K562 (cell line): ENCODE results near the gene KRT33A. TPM values are rescaled to one million over a fixed set of nuclear protein-coding genes. Genes with fewer than 3 reads are reported as not detected.

Source experiments
- ATAC-seq: fragments of 200-7000 bp; cut with Tn5 transposase; 3 replicates; pipeline ENCODE4 v1.9.1; 2020; ENCODE audit warnings: moderate library complexity
- BruUV-seq: library from RNA; stranded (reverse); fragments of 400-500 nt; replicated peaks from 2 replicates; lab custom pipeline; 2021; lab: Mats Ljungman, UMichigan
- CTCF ChIA-PET: fragments of 300-600 bp; formaldehyde crosslinking; extraction: SDS; loops from one replicate; lab custom pipeline; 2021; ENCODE audit warnings: low intra/inter-chr PET ratio; lab: Yijun Ruan, JAX
- POLR2A ChIA-PET: fragments of 300-600, 350-650 bp; sonication (Branson Sonifier 250); formaldehyde crosslinking; extraction: SDS; loops from one replicate; lab custom pipeline; 2021; ENCODE audit warnings: antibody characterized with exemption, inconsistent platforms; lab: Yijun Ruan, JAX
- DNase-seq, 4 experiments: peaks; one replicate each; pipeline versions ENCODE4 v3.0.0 to v3.0.0-alpha.2; 2011 to 2018; ENCODE audit warnings: low spot score in 3 of 4, mixed read lengths in 3 of 4; ENCODE audit errors: extremely low read depth in 1 of 4
- FAIRE-seq: peaks from 2 replicates; lab custom pipeline; 2011; peaks lifted over from hg19 to GRCh38; lab: Jason Lieb, UNC
- H2AFZ ChIP-seq: 2 replicates; pipeline ENCODE4 v1.6.0; 2011; ENCODE audit warnings: low read depth, low read length, control low read depth, inconsistent platforms
- H3K27ac ChIP-seq: fragments of 200-600 bp; 3 replicates; pipeline ENCODE4 v1.8.0; 2011; ENCODE audit warnings: low read depth, mild to moderate bottlenecking, control low read depth, inconsistent platforms, low read length, moderate library complexity, mixed read lengths; ENCODE audit errors: extremely low read depth
- H3K27me3 ChIP-seq, 2 experiments: fragments of 300-600 bp in 1 of 2; 2 replicates in 1 of 2; 3 replicates in 1 of 2; pipeline versions ENCODE4 v1.6.0 to v1.8.0; 2011; ENCODE audit warnings: inconsistent platforms in 2 of 2, low read length in 2 of 2, mild to moderate bottlenecking in 1 of 2, mixed read lengths in 1 of 2, moderate library complexity in 1 of 2; ENCODE audit not compliant: control insufficient read depth in 2 of 2, insufficient read depth in 2 of 2
- H3K36me3 ChIP-seq: fragments of 300-600 bp; 3 replicates; pipeline ENCODE4 v1.8.0; 2011; ENCODE audit warnings: mild to moderate bottlenecking, low read length, inconsistent platforms; ENCODE audit not compliant: control insufficient read depth, insufficient read depth
- H3K4me1 ChIP-seq, 2 experiments: fragments of 200-600 bp in 1 of 2; replicated peaks in 1 of 2; 2 replicates in 1 of 2; 3 replicates in 1 of 2; pipeline versions ENCODE4 v1.5.1 to v1.8.0; 2011; ENCODE audit warnings: inconsistent platforms in 2 of 2, low read length in 2 of 2, mild to moderate bottlenecking in 1 of 2, mixed read lengths in 1 of 2, moderate library complexity in 1 of 2; ENCODE audit not compliant: control insufficient read depth in 2 of 2, insufficient read depth in 2 of 2
- H3K4me2 ChIP-seq: 2 replicates; pipeline ENCODE4 v1.6.1; 2011; ENCODE audit warnings: low read length, control low read depth, inconsistent platforms, mixed read lengths; ENCODE audit not compliant: insufficient read depth
- H3K4me3 ChIP-seq: fragments of 200-600 bp; sonication (generic), shearing (Covaris generic); 2 replicates; pipeline ENCODE4 v1.5.1; 2016; ENCODE audit warnings: control low read depth, inconsistent platforms
- H3K79me2 ChIP-seq: fragments of 200-600 bp; 3 replicates; pipeline ENCODE4 v1.8.0; 2011; ENCODE audit warnings: low read length, inconsistent platforms; ENCODE audit not compliant: control insufficient read depth, insufficient read depth
- H3K9ac ChIP-seq, 2 experiments: 2 replicates each; pipeline versions ENCODE4 v1.6.0 to v1.6.1; 2011; ENCODE audit warnings: low read depth in 2 of 2, low read length in 2 of 2, control low read depth in 1 of 2, inconsistent platforms in 1 of 2, mild to moderate bottlenecking in 1 of 2, mixed read lengths in 1 of 2; ENCODE audit not compliant: insufficient read depth in 1 of 2
- H3K9me1 ChIP-seq: one replicate; pipeline ENCODE4 v1.6.0; 2011; ENCODE audit warnings: inconsistent platforms, mild to moderate bottlenecking, low read length, moderate library complexity; ENCODE audit not compliant: control insufficient read depth, insufficient read depth
- H3K9me3 ChIP-seq: replicated peaks from 2 replicates; pipeline ENCODE4 v1.5.1; 2011; ENCODE audit warnings: low read depth, low read length, inconsistent platforms; ENCODE audit not compliant: control insufficient read depth, insufficient read depth
- H4K20me1 ChIP-seq: replicated peaks from 2 replicates; pipeline ENCODE4 v1.6.1; 2011; ENCODE audit warnings: low read length, inconsistent platforms, mixed read lengths; ENCODE audit not compliant: control insufficient read depth, insufficient read depth
- HDAC3 ChIP-seq: fragments of 450-650 bp; IDR thresholded peaks from 2 replicates; pipeline ENCODE4 v1.6.1; 2018; ENCODE audit warnings: borderline replicate concordance, mild to moderate bottlenecking, moderate library complexity; ENCODE audit not compliant: partially characterized antibody
- HNRNPLL ChIP-seq: fragments of 200-400 bp; formaldehyde crosslinking; IDR thresholded peaks from 2 replicates; pipeline ENCODE4 v1.6.1; 2017; ENCODE audit warnings: low read length, low read depth, mild to moderate bottlenecking; ENCODE audit not compliant: poor library complexity, severe bottlenecking
- NR3C1 ChIP-seq: sonication (generic); formaldehyde crosslinking; IDR thresholded peaks from 2 replicates; pipeline ENCODE4 v1.8.1; 2022; ENCODE audit warnings: missing genetic modification reagents
- PHF21A ChIP-seq: fragments of 450-650 bp; IDR thresholded peaks from 2 replicates; pipeline ENCODE4 v1.6.1; 2017; ENCODE audit warnings: low read depth, borderline replicate concordance
- POLR2AphosphoS2 ChIP-seq: IDR thresholded peaks from 2 replicates; pipeline ENCODE4 v1.6.1; 2012; ENCODE audit warnings: low read length, improper control_type of control experiment
- RBM14 ChIP-seq: fragments of 200-400 bp; formaldehyde crosslinking; IDR thresholded peaks from 2 replicates; pipeline ENCODE4 v1.6.1; 2018; ENCODE audit warnings: low read depth, mild to moderate bottlenecking, low read length, moderate library complexity, borderline replicate concordance; ENCODE audit not compliant: insufficient read depth
- ZNF354B ChIP-seq: fragments of 250-450 bp; sonication (Bioruptor Pico); IDR thresholded peaks from 2 replicates; pipeline ENCODE4 v1.4.0; 2020
- WGBS: fragments of 100-300 bp; shearing (Covaris generic); methylation state at CpG from one replicate; pipeline ENCODE4 v1.1.6; 2016; ENCODE audit warnings: low coverage, mixed read lengths; ENCODE audit not compliant: insufficient coverage; ENCODE audit errors: missing lambda C conversion rate; 5-methylcytosine and 5-hydroxymethylcytosine counted together
- in situ Hi-C: fragments of 300-500 bp; cut with MboI; formaldehyde crosslinking; loops from 4 replicates; pipeline ENCODE4 v1.15.0; 2018; ENCODE audit warnings: inconsistent platforms, mixed read lengths
- intact Hi-C: fragments of 100-400 bp; cut with micrococcal nuclease; formaldehyde crosslinking; loops from 2 replicates; pipeline ENCODE4 v1.14.2; 2022
- polyA plus RNA-seq, 8 experiments: library from polyadenylated mRNA; depleted of rRNA in 4 of 8; stranded (reverse) in 5 of 8; unstranded in 3 of 8; fragments of >200 nt; fragmentation: Nextera tagmentation in 2 of 8; fragmentation: Illumina TruSeq in 1 of 8; extraction: Ambion mirVana in 2 of 8; extraction: Trizol in 1 of 8; gene quantifications; 2 replicates each; pipeline versions ENCODE4 v1.2.1 to v1.2.3, GENCODE V29; 2011 to 2014; ENCODE audit warnings: inconsistent platforms in 1 of 8, missing spikeins in 1 of 8
- total RNA-seq, 7 experiments: library from RNA; depleted of rRNA in 6 of 7; stranded (reverse); fragments of >200 nt in 6 of 7; fragmentation: Illumina TruSeq in 2 of 7; extraction: Trizol in 2 of 7; gene quantifications; 2 replicates each; pipeline versions ENCODE4 v1.2.1 to v1.2.3, GENCODE V29; 2011 to 2021; ENCODE audit warnings: low replicate concordance in 1 of 7
- TF ChIP-seq, protein P1 (sequence below), 2 experiments: IDR thresholded peaks; 2 replicates each; pipeline ENCODE4 v1.6.1; 2012; ENCODE audit warnings: improper control_type of control experiment in 2 of 2, low read depth in 2 of 2, low read length in 2 of 2, borderline replicate concordance in 1 of 2
- TF ChIP-seq, protein P2 (sequence below): fragments of 450-650 bp; IDR thresholded peaks from 2 replicates; pipeline ENCODE4 v1.6.1; 2017; ENCODE audit warnings: antibody characterized with exemption, mild to moderate bottlenecking
- TF ChIP-seq, protein P3 (sequence below): sonication (generic); formaldehyde crosslinking; IDR thresholded peaks from 2 replicates; pipeline ENCODE4 v1.8.1; 2023; ENCODE audit warnings: mild to moderate bottlenecking, missing genetic modification reagents

The KRT33A gene
- total and polyA plus RNA-seq, 9 of the 15 experiments (the other 6 are each of a cell fraction or from before 2014, with no cell fraction given): not detected

DNA sequence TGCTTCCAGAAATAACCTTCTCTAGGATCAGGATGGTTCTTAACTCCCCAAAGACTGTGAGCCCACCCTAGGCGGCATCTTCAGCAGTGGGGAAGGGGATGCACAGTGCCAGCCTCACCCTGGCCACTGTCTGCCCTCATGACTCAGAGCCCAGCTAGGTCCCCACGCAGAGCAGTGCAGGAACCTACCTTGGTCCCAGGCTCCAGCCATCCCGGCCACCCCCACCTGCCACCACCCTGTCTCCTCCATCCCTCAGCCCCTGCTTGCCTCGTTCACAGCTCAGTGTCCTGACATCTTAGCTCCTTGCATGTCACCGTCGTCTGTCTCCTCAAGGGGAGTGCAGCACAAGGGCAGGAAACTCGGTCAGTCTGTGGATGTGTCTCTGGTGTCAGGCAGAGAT is 19.0 kb downstream of the KRT33A start:
- ATAC-seq: no peak
- no TSS peak for BruUV-seq
- no peak for FAIRE-seq
- H3K4me1 ChIP-seq: no peaks in the 10 kb centered on the region
- in situ Hi-C loops (no loop called here), intact Hi-C loops (no loop called here)
- H3K79me2 ChIP-seq: no peaks in the 10 kb centered on the region
- no peaks in the 10 kb centered on the region for H3K9me3 ChIP-seq
- H4K20me1 ChIP-seq: no peaks in the 10 kb centered on the region; the same call in 1 of the 2 replicates
- H3K27me3 ChIP-seq: peaks cover 0 to 12% of the 10 kb centered on the region in 2 experiments; a peak in 1 of 5 replicates
- H3K36me3 ChIP-seq: no peaks in the 10 kb centered on the region
- H3K4me3 ChIP-seq: no peak overlapping the region
- H3K9me1 ChIP-seq: no peaks in the 10 kb centered on the region
- WGBS: 0% methylated on average over 7 of the region's 7 CpGs
- ChIA-PET CTCF (no interaction called here), POLR2A (no interaction called here)
- H3K4me2 ChIP-seq: no peak overlapping the region
- no peak overlapping the region for H3K27ac ChIP-seq
- DNase-seq: no peak
- H3K9ac ChIP-seq: no peak overlapping the region
- TF ChIP-seq, protein P1, sequence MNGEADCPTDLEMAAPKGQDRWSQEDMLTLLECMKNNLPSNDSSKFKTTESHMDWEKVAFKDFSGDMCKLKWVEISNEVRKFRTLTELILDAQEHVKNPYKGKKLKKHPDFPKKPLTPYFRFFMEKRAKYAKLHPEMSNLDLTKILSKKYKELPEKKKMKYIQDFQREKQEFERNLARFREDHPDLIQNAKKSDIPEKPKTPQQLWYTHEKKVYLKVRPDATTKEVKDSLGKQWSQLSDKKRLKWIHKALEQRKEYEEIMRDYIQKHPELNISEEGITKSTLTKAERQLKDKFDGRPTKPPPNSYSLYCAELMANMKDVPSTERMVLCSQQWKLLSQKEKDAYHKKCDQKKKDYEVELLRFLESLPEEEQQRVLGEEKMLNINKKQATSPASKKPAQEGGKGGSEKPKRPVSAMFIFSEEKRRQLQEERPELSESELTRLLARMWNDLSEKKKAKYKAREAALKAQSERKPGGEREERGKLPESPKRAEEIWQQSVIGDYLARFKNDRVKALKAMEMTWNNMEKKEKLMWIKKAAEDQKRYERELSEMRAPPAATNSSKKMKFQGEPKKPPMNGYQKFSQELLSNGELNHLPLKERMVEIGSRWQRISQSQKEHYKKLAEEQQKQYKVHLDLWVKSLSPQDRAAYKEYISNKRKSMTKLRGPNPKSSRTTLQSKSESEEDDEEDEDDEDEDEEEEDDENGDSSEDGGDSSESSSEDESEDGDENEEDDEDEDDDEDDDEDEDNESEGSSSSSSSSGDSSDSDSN (IDR thresholded peaks at IDR 0.05; ENCODE audit: borderline replicate concordance in 1 of 2, low read depth in 2 of 2, low read length in 2 of 2): no peak
- TF ChIP-seq HNRNPLL (no peak), RBM14 (no peak), POLR2AphosphoS2 (no peak), HDAC3 (no peak), ZNF354B (CRISPR knock-in tag) (no peak), NR3C1 (CRISPR knock-in tag) (no peak), PHF21A (no peak)
- TF ChIP-seq, protein P2, sequence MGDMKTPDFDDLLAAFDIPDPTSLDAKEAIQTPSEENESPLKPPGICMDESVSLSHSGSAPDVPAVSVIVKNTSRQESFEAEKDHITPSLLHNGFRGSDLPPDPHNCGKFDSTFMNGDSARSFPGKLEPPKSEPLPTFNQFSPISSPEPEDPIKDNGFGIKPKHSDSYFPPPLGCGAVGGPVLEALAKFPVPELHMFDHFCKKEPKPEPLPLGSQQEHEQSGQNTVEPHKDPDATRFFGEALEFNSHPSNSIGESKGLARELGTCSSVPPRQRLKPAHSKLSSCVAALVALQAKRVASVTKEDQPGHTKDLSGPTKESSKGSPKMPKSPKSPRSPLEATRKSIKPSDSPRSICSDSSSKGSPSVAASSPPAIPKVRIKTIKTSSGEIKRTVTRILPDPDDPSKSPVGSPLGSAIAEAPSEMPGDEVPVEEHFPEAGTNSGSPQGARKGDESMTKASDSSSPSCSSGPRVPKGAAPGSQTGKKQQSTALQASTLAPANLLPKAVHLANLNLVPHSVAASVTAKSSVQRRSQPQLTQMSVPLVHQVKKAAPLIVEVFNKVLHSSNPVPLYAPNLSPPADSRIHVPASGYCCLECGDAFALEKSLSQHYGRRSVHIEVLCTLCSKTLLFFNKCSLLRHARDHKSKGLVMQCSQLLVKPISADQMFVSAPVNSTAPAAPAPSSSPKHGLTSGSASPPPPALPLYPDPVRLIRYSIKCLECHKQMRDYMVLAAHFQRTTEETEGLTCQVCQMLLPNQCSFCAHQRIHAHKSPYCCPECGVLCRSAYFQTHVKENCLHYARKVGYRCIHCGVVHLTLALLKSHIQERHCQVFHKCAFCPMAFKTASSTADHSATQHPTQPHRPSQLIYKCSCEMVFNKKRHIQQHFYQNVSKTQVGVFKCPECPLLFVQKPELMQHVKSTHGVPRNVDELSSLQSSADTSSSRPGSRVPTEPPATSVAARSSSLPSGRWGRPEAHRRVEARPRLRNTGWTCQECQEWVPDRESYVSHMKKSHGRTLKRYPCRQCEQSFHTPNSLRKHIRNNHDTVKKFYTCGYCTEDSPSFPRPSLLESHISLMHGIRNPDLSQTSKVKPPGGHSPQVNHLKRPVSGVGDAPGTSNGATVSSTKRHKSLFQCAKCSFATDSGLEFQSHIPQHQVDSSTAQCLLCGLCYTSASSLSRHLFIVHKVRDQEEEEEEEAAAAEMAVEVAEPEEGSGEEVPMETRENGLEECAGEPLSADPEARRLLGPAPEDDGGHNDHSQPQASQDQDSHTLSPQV: no peak
- TF ChIP-seq, protein P3, sequence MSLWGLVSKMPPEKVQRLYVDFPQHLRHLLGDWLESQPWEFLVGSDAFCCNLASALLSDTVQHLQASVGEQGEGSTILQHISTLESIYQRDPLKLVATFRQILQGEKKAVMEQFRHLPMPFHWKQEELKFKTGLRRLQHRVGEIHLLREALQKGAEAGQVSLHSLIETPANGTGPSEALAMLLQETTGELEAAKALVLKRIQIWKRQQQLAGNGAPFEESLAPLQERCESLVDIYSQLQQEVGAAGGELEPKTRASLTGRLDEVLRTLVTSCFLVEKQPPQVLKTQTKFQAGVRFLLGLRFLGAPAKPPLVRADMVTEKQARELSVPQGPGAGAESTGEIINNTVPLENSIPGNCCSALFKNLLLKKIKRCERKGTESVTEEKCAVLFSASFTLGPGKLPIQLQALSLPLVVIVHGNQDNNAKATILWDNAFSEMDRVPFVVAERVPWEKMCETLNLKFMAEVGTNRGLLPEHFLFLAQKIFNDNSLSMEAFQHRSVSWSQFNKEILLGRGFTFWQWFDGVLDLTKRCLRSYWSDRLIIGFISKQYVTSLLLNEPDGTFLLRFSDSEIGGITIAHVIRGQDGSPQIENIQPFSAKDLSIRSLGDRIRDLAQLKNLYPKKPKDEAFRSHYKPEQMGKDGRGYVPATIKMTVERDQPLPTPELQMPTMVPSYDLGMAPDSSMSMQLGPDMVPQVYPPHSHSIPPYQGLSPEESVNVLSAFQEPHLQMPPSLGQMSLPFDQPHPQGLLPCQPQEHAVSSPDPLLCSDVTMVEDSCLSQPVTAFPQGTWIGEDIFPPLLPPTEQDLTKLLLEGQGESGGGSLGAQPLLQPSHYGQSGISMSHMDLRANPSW (CRISPR knock-in tag): no peak
- H2AFZ ChIP-seq: no peak overlapping the region
